PC-3 (cell line): Measurements from ENCODE around the gene SH2D3A.

Experiments
- EZH2 ChIP-seq: fragments of 300-600 bp; sonication (generic); IDR thresholded peaks from one replicate; pipeline ENCODE4 v1.6.1; 2017; ENCODE audit warnings: antibody characterized with exemption, mild to moderate bottlenecking, low read length; ENCODE audit not compliant: unreplicated experiment
- EZH2phosphoT487 ChIP-seq: fragments of 300-600 bp; sonication (generic); IDR thresholded peaks from 2 replicates; pipeline ENCODE4 v1.6.1; 2018; ENCODE audit warnings: mild to moderate bottlenecking, antibody characterized with exemption, low read length, borderline replicate concordance
- TF ChIP-seq, protein P1 (sequence below): fragments of 300-600 bp; sonication (generic); conservative IDR thresholded peaks from 2 replicates; pipeline ENCODE4 v1.5.1; 2017; ENCODE audit warnings: antibody characterized with exemption, low read depth, mild to moderate bottlenecking, low read length

DNA sequence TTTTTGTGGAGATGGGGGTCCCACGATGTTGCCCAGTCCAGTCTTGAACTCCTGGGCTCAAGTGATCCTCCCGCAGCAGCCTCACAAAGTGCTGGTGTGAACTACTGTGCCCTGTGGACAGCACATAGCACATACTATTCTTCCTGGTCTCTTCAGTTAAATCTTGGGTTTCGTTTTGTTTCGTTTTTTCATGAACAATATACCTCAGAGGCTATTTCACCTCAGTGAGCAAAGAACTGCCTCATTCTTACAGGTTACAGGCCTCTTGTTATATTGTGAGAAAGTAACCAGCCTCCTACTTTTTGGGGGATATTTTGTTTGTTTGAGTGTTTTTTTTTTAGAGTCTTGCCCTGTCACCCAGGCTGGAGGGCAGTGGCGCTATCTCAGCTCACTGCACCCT is 45.5 kb downstream of the SH2D3A start:
- TF ChIP-seq, protein P1, sequence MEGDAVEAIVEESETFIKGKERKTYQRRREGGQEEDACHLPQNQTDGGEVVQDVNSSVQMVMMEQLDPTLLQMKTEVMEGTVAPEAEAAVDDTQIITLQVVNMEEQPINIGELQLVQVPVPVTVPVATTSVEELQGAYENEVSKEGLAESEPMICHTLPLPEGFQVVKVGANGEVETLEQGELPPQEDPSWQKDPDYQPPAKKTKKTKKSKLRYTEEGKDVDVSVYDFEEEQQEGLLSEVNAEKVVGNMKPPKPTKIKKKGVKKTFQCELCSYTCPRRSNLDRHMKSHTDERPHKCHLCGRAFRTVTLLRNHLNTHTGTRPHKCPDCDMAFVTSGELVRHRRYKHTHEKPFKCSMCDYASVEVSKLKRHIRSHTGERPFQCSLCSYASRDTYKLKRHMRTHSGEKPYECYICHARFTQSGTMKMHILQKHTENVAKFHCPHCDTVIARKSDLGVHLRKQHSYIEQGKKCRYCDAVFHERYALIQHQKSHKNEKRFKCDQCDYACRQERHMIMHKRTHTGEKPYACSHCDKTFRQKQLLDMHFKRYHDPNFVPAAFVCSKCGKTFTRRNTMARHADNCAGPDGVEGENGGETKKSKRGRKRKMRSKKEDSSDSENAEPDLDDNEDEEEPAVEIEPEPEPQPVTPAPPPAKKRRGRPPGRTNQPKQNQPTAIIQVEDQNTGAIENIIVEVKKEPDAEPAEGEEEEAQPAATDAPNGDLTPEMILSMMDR = no peak
- TF ChIP-seq EZH2 (no peak), EZH2phosphoT487 (no peak)
